ENCODE data around the gene RPSA. TPM values are rescaled to one million over a fixed set of nuclear protein-coding genes. Genes with fewer than 3 reads are reported as not detected.

RPSA gene
- total RNA-seq, 1 experiment from 2014 or later, result 2,455 TPM

- TF ChIP-seq IRF1 (CRISPR knock-in tag; IDR thresholded peaks at IDR 0.05) (no peak), AFF4 (CRISPR knock-in tag; IDR thresholded peaks at IDR 0.05; ENCODE audit: borderline replicate concordance) (no peak), PRRX2 (CRISPR knock-in tag; IDR thresholded peaks at IDR 0.05) (peak; percentile 29; the same call in 1 of the 2 replicates), E2F1 (CRISPR knock-in tag; IDR thresholded peaks at IDR 0.05) (no peak), PRDM15 (CRISPR knock-in tag; IDR thresholded peaks at IDR 0.05) (no peak), SP1 (CRISPR knock-in tag; conservative IDR thresholded peaks at IDR 0.05) (no peak), TEAD4 (CRISPR knock-in tag; IDR thresholded peaks at IDR 0.05) (no peak), GRHL2 (CRISPR knock-in tag; IDR thresholded peaks at IDR 0.05; ENCODE audit: insufficient replicate concordance, severe bottlenecking) (no peak), STAT6 (CRISPR knock-in tag; conservative IDR thresholded peaks at IDR 0.05; ENCODE audit: low read depth) (no peak), ELF4 (CRISPR knock-in tag; IDR thresholded peaks at IDR 0.05; ENCODE audit: low read depth) (no peak), FOXJ3 (CRISPR knock-in tag; IDR thresholded peaks at IDR 0.05; ENCODE audit: borderline replicate concordance) (no peak), NR1H2 (CRISPR knock-in tag; IDR thresholded peaks at IDR 0.05) (no peak), CBFB (CRISPR knock-in tag; IDR thresholded peaks at IDR 0.05; ENCODE audit: low read depth) (no peak), ARID4B (CRISPR knock-in tag; IDR thresholded peaks at IDR 0.05; ENCODE audit: borderline replicate concordance) (no peak), ZNF671 (CRISPR knock-in tag; IDR thresholded peaks at IDR 0.05) (peak; percentile 64; the same call in 1 of the 2 replicates), OVOL2 (CRISPR knock-in tag; IDR thresholded peaks at IDR 0.05; ENCODE audit: borderline replicate concordance) (no peak), RORB (CRISPR knock-in tag; IDR thresholded peaks at IDR 0.05) (no peak), SMAD4 (CRISPR knock-in tag; IDR thresholded peaks at IDR 0.05) (no peak), ZNF263 (CRISPR knock-in tag; IDR thresholded peaks at IDR 0.05; ENCODE audit: low read depth) (no peak), CTCF (IDR thresholded peaks at IDR 0.05) (no peak)
These were observed 3.1 kb downstream of the RPSA start (continued) for GRCh38 chr3:39409514-39410136.

All from WTC11 (cell line).